Stimulated activated CD8-positive, alpha-beta memory T cell treated with anti-CD3 and anti-CD28 coated beads, Interleukin-4, amount 100 ng/mL, for 4 hours (primary cell): ENCODE measurements around the gene ZNF565.
"Not testable (repeated sequence)": the region's sequence is repeated elsewhere in the genome, so short reads cannot be mapped to it uniquely, and the experiment has no call there.

Experiments used
- DNase-seq, 2 donors: peaks; one replicate each; pipeline ENCODE4 v3.0.0-alpha.2; 2020; ENCODE audit warnings: low read depth in 2 of 2, low spot score in 1 of 2

ZNF565 gene

DNA sequence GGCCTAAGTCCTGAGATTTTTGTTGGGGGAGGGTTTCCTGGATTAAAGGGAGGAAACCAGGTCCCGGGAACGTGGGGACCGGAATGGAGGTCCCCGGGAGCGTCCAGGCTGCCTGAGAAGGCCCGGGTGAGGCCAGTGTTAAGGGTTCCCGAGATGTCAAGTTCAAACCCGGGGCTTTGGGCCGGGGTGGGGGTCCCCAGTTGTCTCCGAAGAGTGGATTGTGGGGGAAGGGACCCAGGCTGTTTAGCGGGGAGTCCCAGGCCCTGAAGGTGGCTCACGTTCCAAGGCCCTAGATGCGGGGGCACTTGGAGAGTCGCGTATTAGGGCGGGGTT is 62.5 kb downstream of the ZNF565 start:
- DNase-seq = no peak

DNA sequence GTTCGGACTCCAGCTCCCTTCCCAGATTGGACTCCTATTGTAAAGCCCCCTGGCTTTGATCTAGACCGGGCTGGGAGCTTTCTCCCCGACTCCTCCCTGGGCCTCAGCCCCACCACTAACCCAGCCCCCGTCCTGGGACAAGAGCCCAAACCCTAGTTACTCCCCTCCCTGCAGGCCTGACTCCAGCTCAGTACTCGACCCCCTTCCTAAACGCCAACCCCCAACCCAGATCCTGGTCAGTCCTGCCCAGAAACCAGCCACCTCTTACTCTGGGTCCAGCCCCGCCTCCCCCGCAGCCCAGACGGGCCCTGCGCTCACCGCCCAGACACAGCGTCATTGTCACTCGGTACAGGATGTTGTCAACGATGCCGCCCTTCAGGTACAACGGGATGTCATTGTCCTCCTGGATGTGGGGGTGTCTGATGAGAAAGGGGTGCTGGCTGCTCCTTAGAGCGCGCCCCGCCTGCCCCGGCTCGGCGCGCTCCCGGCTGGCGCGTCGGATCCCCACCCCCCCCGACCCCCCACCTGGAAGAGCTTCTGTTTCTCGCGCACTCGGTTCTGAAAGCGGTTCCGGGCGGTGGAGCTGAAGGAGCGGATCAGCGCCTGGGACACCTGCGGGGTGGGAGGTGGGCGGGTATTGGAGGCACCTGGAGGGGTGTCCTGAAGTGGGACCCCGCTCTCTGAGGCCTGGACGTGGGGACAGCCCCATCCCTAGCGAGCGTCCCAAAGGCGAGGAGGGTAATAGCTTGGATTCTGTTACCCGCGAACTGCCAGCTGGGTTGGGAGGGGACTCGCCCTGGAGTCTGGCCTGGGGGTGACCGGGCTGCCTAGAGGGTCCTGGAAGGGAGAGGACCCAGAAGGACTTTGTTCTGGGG is 63.1 kb downstream of the ZNF565 start:
- DNase-seq = no peak

DNA sequence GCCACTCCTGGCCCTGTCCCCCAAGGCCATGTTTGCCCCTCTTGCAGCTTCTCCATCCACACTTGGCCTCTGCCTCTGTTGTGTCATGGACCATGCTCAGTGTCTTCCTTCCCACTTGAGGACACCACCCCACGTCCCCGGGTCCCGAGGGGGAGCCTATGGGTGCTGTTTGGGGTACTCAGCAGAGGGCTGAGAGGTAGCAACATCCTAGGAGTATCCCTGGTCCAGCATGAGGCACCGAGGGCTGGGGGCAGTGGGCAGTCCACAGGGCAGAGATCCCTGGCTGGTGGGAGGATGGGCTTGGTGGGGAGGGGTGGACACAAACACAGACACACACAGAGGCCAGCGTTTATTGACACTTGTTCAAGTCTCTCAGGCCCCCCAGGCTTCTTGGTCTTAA is 63.9 kb downstream of the ZNF565 start:
- DNase-seq = no peak

DNA sequence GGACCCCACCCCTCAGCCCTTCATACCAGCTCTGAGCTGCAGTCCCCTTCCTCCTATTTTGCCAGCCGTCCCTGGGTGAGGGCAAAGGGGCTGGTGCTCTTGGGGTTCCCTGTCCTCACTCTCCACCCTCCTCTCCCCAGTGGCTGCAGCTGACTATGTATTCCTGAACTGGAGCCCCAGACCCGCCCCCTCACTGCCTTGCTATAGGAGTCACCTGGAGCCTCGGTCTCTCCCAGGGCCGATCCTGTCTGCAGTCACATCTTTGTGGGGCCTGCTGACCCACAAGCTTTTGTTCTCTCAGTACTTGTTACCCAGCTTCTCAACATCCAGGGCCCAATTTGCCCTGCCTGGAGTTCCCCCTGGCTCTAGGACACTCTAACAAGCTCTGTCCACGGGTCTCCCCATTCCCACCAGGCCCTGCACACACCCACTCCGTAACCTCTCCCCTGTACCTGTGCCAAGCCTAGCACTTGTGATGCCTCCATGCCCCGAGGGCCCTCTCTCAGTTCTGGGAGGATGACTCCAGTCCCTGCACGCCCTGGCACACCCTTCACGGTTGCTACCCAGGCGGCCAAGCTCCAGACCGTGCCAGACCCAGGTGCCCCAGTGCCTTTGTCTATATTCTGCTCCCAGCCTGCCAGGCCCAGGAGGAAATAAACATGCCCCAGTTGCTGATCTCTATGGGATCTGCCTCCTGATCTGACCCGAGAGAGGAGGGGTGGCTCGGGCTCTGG is 64.6 kb downstream of the ZNF565 start:
- DNase-seq = no peak

- DNase-seq = no peak
These were observed 69.8 kb downstream of the ZNF565 start for GRCh38 chr19:36144624-36145023.

DNA sequence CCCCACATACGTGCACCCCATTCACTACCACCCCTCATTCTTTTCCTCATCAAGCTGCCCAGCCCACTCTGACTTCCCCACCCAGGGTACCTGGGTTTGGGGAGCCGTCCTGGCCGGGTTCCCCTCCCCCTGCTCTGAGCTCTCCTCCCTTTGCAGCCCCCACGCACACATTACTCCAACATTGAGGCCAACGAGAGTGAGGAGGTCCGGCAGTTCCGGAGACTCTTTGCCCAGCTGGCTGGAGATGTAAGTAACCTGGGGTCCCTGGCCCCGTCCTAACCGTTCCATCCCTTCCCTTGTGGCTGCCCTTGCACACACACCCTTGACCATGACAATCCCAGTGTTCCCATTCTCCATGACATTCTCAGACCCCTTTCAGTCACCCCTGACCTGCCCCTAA is 72.0 kb downstream of the ZNF565 start:
- no peak for DNase-seq

DNA sequence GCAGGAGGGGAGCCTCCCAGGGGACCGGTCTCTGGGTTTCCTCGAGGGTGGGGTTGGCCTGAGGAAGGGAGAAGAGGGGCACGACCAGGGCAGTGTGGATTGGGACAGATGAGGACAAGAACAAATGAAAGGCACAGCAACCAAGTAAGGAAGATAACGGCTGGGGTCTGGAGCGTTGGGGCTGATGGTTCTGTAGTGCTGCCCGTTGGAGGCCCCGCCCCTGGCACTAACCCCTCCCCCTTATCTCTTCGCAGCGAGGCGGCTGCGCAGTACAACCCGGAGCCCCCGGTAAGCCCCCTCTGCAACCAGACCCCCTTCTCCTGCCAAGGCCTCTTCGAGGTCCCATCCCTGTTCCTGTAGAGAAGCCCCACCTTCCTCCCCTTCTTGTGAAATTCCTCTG is 72.4 kb downstream of the ZNF565 start:
- no peak for DNase-seq

GRCh38 chr19:36141039-36141927 is 73.2 kb downstream of the ZNF565 start:
- peak; percentile 75 to 92 for DNase-seq

DNA sequence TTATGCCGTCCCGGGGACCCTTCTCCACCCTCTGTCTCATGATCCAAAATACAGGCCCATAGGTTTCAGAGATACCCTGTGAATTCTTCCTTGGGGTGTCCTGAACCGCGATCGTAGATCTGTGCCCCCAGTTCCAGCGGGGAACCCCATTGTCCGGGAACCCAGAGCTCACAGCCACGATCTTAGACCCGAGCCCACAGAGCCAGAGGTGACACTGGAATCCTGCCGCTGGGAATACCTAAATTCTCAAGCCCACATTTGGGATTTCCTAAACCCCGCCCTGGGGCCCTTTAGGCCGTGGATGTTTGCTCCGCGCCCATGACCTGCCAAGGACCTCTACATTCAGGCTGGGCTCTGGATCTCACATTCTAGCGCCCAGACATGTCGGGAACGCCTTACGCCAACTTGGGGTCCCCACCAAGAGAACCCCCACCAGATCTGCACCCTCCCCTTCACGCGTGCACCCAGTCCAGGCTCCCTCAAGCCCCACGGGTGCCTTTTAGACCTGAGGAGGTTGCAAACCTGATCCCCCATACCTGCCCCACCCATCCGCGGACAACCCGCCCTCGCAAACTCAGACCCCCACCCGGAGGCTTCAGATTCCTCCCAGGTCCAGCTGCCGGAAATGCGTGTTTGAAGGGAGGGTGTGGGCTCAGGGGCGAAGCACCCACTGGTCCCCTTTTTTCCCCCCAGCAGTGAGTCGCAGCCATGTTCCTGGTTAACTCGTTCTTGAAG is 74.0 kb downstream of the ZNF565 start:
- peak in 1 of 2 donors; percentile 19 for DNase-seq

DNA sequence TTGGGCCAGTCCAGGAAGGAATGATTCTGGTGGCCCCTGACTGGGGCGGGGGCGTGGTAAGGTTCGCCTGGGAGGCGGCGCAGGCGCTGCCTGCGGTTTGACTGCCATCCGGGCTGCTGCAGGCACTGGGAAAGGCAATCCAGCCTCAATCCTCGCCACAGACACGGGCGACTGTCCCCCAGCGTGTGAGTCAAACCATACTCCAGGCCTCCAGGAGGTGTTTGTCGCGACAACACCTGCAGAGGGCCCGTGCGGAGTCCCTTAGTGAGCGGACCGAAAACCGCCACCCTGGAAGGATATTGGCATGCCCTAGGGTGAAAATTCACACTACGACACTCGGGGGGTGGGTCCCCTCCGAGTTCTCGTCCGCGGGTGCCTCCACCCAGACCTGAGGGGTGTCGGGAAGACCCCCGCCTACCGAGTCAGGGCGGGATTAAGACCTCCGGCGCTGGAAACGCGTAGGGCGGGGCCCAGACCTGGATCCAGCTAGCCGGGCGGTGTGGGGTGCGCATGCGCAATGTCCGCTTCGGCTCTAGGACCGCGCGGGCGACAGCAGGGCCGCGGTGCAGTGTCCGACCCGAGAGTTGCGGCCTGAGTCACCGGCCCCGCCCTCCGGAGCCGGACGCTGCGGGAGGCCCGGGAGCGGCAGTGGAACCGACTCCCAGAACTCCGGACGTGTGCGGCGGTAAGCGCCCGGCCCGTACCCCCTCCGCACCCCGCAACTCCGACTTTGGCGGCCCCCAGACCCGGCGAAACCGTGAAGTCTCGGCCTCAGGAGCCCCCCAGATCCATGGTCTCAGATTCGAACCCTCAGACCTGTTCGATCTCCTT is 74.8 kb downstream of the ZNF565 start, which contains the start of gene CAPNS1:
CAPNS1 (plus strand) TSS at position 594 of the 831 bp plus-strand sequence. CDS start 946 bp downstream, outside the sequence.
- DNase-seq = peak; percentile 74 to 89

GRCh38 chr19:36139120-36139472 is 75.4 kb downstream of the ZNF565 start:
- no peak for DNase-seq

DNA sequence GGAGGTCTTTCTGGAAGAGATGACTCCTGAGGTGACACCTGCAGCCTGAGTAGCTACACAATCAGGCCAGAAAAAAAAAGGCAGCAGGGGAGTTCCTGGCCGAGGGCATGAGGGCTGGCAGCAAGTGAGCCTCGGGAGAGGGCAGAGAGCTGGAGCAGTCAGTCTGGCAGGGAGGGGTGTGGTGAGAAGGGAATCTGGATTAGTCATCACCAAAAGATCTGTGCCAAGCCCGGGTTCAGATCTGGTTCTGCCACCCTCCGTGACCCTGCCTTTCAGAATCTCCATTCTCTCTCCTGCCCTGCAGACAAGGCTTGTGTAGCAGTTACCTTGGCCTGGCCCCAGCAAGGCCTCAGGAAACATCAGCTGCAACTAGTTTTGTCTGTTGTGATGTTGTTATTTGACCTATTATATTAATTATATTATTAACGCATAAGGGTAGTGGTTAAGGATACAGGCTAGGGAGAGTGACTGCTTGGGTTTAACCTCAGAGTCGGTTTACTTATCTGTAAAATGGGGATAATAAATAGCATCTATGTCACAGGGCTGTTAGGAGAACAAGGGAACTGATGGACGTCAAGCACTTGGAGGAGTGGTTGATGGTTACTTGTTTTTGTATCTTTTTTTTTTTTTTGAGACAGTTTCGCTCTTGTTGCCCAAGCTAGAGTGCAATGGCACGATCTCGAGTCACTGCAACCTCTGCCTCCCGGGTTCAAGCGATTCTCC is 77.3 kb downstream of the ZNF565 start:
- DNase-seq = no peak

- not testable (repeated sequence) for DNase-seq
These were observed 79.6 kb downstream of the ZNF565 start for GRCh38 chr19:36134867-36135266.
